ENCODE data around the gene NCK2. TPM values are rescaled to one million over a fixed set of nuclear protein-coding genes. Genes with fewer than 3 reads are reported as not detected.
"Not testable (repeated sequence)": the region's sequence is repeated elsewhere in the genome, so short reads cannot be mapped to it uniquely, and the experiment has no call there.

Gene NCK2
- total and polyA plus RNA-seq, 9 donors: 43.1 to 89.3 (median 78.8) TPM

DNA sequence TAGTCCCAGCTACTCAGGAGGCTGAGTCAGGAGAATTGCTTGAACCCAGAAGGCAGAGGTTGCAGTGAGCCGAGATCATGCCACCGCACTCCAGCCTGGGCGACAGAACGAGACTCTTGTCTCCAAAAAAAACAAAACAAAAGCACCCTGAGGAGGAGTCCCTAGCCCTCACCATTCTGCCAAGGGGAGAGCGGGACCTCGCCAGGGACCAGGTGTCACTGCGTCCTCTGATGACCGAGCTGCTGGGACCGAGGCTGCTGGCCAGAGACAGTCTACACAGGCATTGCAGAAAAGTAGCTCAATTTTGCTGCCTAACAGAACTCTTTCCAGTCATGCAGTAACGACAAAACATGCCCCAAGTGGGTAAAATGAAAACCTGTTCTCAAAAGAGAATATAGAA lies 18.4 kb downstream of the NCK2 start:
- Histone ChIP-seq H3K4me3 (ENCODE audit: low read length) (no peak overlapping the region), H3K9me3 (replicated peaks; ENCODE audit: control insufficient read depth, low read depth, low read length) (no peaks in the 10 kb centered on the region), H3K36me3 (ENCODE audit: control insufficient read depth, insufficient read depth, low read length) (peaks cover 7% of the 10 kb centered on the region), H3K4me1 (ENCODE audit: control insufficient read depth, insufficient read depth, low read length) (peaks cover 8% of the 10 kb centered on the region), H3K27ac (ENCODE audit: low read length) (no peak overlapping the region), H3K27me3 (ENCODE audit: control insufficient read depth, insufficient read depth, low read length) (no peaks in the 10 kb centered on the region)
- no peak for DNase-seq
- 80% methylated on average over 5 of the region's 10 CpGs for WGBS (ENCODE audit: insufficient coverage)

GRCh38 chr2:105764059-105764458 lies 19.3 kb downstream of the NCK2 start:
- 63% methylated on average over 9 of the region's 9 CpGs for WGBS (ENCODE audit: insufficient coverage)
- H3K4me1 ChIP-seq (ENCODE audit: control insufficient read depth, insufficient read depth, low read length): peaks cover 12% of the 10 kb centered on the region

DNA sequence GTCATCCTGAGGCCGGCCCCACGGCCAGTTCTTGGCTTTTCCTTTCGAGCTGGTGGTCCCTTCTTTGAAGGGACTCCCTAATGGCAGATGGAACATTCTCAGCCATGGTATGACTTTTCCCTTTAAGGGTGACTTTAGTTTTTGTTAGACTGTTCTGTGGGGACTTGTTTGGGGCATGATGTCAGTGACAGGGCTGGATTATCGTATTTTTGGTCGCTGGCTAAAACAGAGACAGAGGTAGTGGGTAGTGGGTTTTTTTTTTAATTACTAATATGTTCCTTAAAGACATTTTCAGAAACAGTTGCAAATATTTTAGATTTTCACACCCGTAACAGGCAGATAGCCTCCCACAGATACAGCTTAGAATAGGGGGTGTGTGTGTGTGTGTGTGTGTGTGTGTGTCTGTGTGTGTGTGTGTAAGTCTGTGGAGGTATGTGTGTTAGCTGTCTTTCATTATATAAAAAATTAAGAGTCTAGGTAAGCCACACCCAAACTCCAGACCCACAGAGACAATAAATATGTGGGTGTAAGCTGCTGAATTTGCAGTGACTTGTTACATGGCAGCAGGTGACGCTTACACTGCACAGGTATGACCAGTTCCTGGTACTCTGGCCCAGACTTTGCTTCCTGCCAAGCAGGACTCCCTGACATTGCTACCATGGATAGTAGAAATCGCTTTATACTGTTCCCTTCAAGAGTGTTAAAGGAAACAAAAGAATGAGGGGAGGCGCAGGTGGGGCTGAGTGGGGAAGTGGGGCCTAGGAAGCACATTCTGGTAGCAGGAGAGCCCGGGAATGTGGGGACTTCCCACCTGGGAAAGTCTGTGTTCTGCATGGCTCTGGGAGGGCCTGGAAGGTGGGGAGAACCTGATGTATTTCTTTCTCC lies 20.9 kb downstream of the NCK2 start:
- no peak overlapping the region for H3K27ac ChIP-seq (ENCODE audit: low read length)
- no peak overlapping the region for H3K4me3 ChIP-seq (ENCODE audit: low read length)
- peaks cover 7% of the 10 kb centered on the region for H3K36me3 ChIP-seq (ENCODE audit: control insufficient read depth, insufficient read depth, low read length)
- H3K9me3 ChIP-seq (replicated peaks; ENCODE audit: control insufficient read depth, low read depth, low read length): no peaks in the 10 kb centered on the region
- DNase-seq: no peak
- WGBS (ENCODE audit: insufficient coverage): 100% methylated on average over 3 of the region's 10 CpGs
- H3K4me1 ChIP-seq (ENCODE audit: control insufficient read depth, insufficient read depth, low read length): peaks cover 16% of the 10 kb centered on the region
- H3K27me3 ChIP-seq (ENCODE audit: control insufficient read depth, insufficient read depth, low read length): no peaks in the 10 kb centered on the region

More at GRCh38 chr2:105764059-105764458, 19.3 kb downstream of the NCK2 start:
- Histone ChIP-seq H3K36me3 (ENCODE audit: control insufficient read depth, insufficient read depth, low read length) (peaks cover 7% of the 10 kb centered on the region), H3K9me3 (replicated peaks; ENCODE audit: control insufficient read depth, low read depth, low read length) (no peaks in the 10 kb centered on the region), H3K4me3 (ENCODE audit: low read length) (no peak overlapping the region), H3K27me3 (ENCODE audit: control insufficient read depth, insufficient read depth, low read length) (no peaks in the 10 kb centered on the region), H3K27ac (ENCODE audit: low read length) (no peak overlapping the region)
- no peak for DNase-seq

- H3K27ac ChIP-seq (ENCODE audit: low read length): no peak overlapping the region
- H3K36me3 ChIP-seq (ENCODE audit: control insufficient read depth, insufficient read depth, low read length): peaks cover 7% of the 10 kb centered on the region
- H3K4me3 ChIP-seq (ENCODE audit: low read length): no peak overlapping the region
- H3K4me1 ChIP-seq (ENCODE audit: control insufficient read depth, insufficient read depth, low read length): peaks cover 21% of the 10 kb centered on the region
- no peaks in the 10 kb centered on the region for H3K9me3 ChIP-seq (replicated peaks; ENCODE audit: control insufficient read depth, low read depth, low read length)
- no peak for DNase-seq
- no peaks in the 10 kb centered on the region for H3K27me3 ChIP-seq (ENCODE audit: control insufficient read depth, insufficient read depth, low read length)
- WGBS (ENCODE audit: insufficient coverage): 94% methylated on average over 3 of the region's 7 CpGs
Observed at GRCh38 chr2:105766300-105766866, 21.7 kb downstream of the NCK2 start.

DNA sequence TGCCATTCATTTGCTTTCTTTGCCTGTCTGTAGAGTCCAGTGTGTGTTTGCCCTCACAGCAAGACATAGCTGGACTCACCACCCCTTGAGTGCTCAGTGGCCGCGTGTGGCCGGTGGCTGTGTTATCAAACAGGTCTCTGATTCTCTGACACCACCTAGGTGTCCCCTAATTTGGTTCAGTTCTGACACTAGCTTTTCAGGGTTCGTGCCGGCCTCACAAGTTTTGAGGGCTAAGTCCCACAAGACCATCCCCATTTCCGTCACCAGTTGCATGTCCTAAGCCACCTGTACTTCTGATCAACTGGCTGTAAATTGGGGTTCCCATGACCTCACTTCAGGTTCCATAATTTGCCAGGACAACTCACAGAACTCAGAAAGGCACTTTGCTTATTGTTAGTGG lies 23.5 kb downstream of the NCK2 start:
- Histone ChIP-seq H3K27ac (ENCODE audit: low read length) (no peak overlapping the region), H3K9me3 (replicated peaks; ENCODE audit: control insufficient read depth, low read depth, low read length) (no peaks in the 10 kb centered on the region), H3K27me3 (ENCODE audit: control insufficient read depth, insufficient read depth, low read length) (no peaks in the 10 kb centered on the region), H3K4me3 (ENCODE audit: low read length) (no peak overlapping the region), H3K36me3 (ENCODE audit: control insufficient read depth, insufficient read depth, low read length) (peaks cover 9% of the 10 kb centered on the region), H3K4me1 (ENCODE audit: control insufficient read depth, insufficient read depth, low read length) (peaks cover 37% of the 10 kb centered on the region)
- 99% methylated on average over 6 of the region's 6 CpGs for WGBS (ENCODE audit: insufficient coverage)
- no peak for DNase-seq

- DNase-seq: peak; percentile 56
- Histone ChIP-seq H3K36me3 (ENCODE audit: control insufficient read depth, insufficient read depth, low read length) (peaks cover 12% of the 10 kb centered on the region), H3K27me3 (ENCODE audit: control insufficient read depth, insufficient read depth, low read length) (no peaks in the 10 kb centered on the region), H3K4me3 (ENCODE audit: low read length) (no peak overlapping the region), H3K27ac (ENCODE audit: low read length) (peak overlapping the region; percentile 77), H3K9me3 (replicated peaks; ENCODE audit: control insufficient read depth, low read depth, low read length) (no peaks in the 10 kb centered on the region), H3K4me1 (ENCODE audit: control insufficient read depth, insufficient read depth, low read length) (peaks cover 40% of the 10 kb centered on the region)
- 83% methylated on average over 1 of the region's 6 CpGs for WGBS (ENCODE audit: insufficient coverage)
Observed at GRCh38 chr2:105768961-105769452, 24.3 kb downstream of the NCK2 start.

GRCh38 chr2:105769504-105769903 lies 24.8 kb downstream of the NCK2 start:
- Histone ChIP-seq H3K4me3 (ENCODE audit: low read length) (no peak overlapping the region), H3K27ac (ENCODE audit: low read length) (peak overlapping the region; percentile 77), H3K9me3 (replicated peaks; ENCODE audit: control insufficient read depth, low read depth, low read length) (no peaks in the 10 kb centered on the region), H3K4me1 (ENCODE audit: control insufficient read depth, insufficient read depth, low read length) (peaks cover 41% of the 10 kb centered on the region), H3K36me3 (ENCODE audit: control insufficient read depth, insufficient read depth, low read length) (peaks cover 12% of the 10 kb centered on the region), H3K27me3 (ENCODE audit: control insufficient read depth, insufficient read depth, low read length) (no peaks in the 10 kb centered on the region)
- no peak for DNase-seq
- 80% methylated on average over 7 of the region's 9 CpGs for WGBS (ENCODE audit: insufficient coverage)

DNA sequence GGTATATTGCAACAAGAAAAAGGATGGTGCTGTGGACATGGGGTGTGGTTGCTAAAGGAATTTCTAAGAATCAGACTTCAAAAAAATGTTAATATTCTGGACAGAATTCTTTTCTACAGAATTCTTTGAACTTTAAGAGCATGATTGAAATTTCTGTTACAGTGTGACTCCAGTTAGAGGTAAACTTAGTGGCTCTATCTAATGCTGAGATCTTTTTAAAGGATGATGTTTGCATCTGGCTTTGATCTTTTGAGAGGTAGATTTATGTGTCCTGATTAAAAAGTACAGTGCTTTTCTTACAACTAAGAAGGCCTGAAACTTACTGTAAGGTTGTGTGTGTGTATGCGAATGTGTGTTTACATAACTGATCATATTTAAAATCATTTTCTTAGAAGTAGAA lies 25.4 kb downstream of the NCK2 start:
- no peaks in the 10 kb centered on the region for H3K9me3 ChIP-seq (replicated peaks; ENCODE audit: control insufficient read depth, low read depth, low read length)
- H3K27ac ChIP-seq (ENCODE audit: low read length): no peak overlapping the region
- H3K27me3 ChIP-seq (ENCODE audit: control insufficient read depth, insufficient read depth, low read length): no peaks in the 10 kb centered on the region
- H3K36me3 ChIP-seq (ENCODE audit: control insufficient read depth, insufficient read depth, low read length): peaks cover 12% of the 10 kb centered on the region
- DNase-seq: no peak
- no CpG with 5 or more reads among the region's 1 CpG for WGBS (ENCODE audit: insufficient coverage)
- peaks cover 42% of the 10 kb centered on the region for H3K4me1 ChIP-seq (ENCODE audit: control insufficient read depth, insufficient read depth, low read length)
- H3K4me3 ChIP-seq (ENCODE audit: low read length): no peak overlapping the region

GRCh38 chr2:105771291-105771690 lies 26.6 kb downstream of the NCK2 start:
- H3K9me3 ChIP-seq (replicated peaks; ENCODE audit: control insufficient read depth, low read depth, low read length); H3K27me3 ChIP-seq (ENCODE audit: control insufficient read depth, insufficient read depth, low read length): not testable (repeated sequence)
- WGBS (ENCODE audit: insufficient coverage): 94% methylated on average over 3 of the region's 7 CpGs

GRCh38 chr2:105771836-105772235 lies 27.1 kb downstream of the NCK2 start:
- peaks cover 10% of the 10 kb centered on the region for H3K36me3 ChIP-seq (ENCODE audit: control insufficient read depth, insufficient read depth, low read length)
- no peak overlapping the region for H3K4me3 ChIP-seq (ENCODE audit: low read length)
- DNase-seq: peak; percentile 89
- WGBS (ENCODE audit: insufficient coverage): 16% methylated on average over 7 of the region's 9 CpGs
- H3K27me3 ChIP-seq (ENCODE audit: control insufficient read depth, insufficient read depth, low read length): no peaks in the 10 kb centered on the region
- H3K4me1 ChIP-seq (ENCODE audit: control insufficient read depth, insufficient read depth, low read length): peaks cover 55% of the 10 kb centered on the region
- no peaks in the 10 kb centered on the region for H3K9me3 ChIP-seq (replicated peaks; ENCODE audit: control insufficient read depth, low read depth, low read length)
- H3K27ac ChIP-seq (ENCODE audit: low read length): peak overlapping the region; percentile 84

More at GRCh38 chr2:105771291-105771690, 26.6 kb downstream of the NCK2 start:
- Histone ChIP-seq H3K4me1 (ENCODE audit: control insufficient read depth, insufficient read depth, low read length) (peaks cover 49% of the 10 kb centered on the region), H3K36me3 (ENCODE audit: control insufficient read depth, insufficient read depth, low read length) (peaks cover 12% of the 10 kb centered on the region), H3K27ac (ENCODE audit: low read length) (peak overlapping the region; percentile 84)
- DNase-seq; H3K4me3 ChIP-seq (ENCODE audit: low read length): not testable (repeated sequence)

Data from muscle of leg (tissue), 11 donors.